Peyer's patch (tissue), 4 donors: Measurements from ENCODE around the gene PALLD. TPM values are rescaled to one million over a fixed set of nuclear protein-coding genes. Genes with fewer than 3 reads are reported as not detected.
"Not testable (repeated sequence)": the region's sequence is repeated elsewhere in the genome, so short reads cannot be mapped to it uniquely, and the experiment has no call there.

ENCODE experiments used
- DNase-seq, 3 donors: peaks; one replicate each; pipeline ENCODE4 v3.0.0-alpha.2; 2017 to 2019
- H3K27ac ChIP-seq, 4 donors: fragments of 200-600 bp; sonication (generic); one replicate each; pipeline ENCODE4 v1.5.1; 2016 to 2019
- H3K27me3 ChIP-seq, 2 donors: fragments of 200-600 bp; sonication (generic); one replicate each; pipeline ENCODE4 v1.5.1; 2019
- H3K36me3 ChIP-seq, 3 donors: fragments of 200-600 bp; sonication (generic); one replicate each; pipeline ENCODE4 v1.5.1; 2016 to 2019
- H3K4me1 ChIP-seq, 4 donors: fragments of 200-600 bp; sonication (generic); one replicate each; pipeline ENCODE4 v1.5.1; 2016 to 2019
- H3K4me3 ChIP-seq, 4 donors: fragments of 200-600 bp; sonication (generic); 1 replicate in 3 of 4; 2 replicates in 1 of 4; pipeline ENCODE4 v1.5.1; 2016 to 2019; ENCODE audit warnings: mild to moderate bottlenecking in 1 of 4
- H3K9me3 ChIP-seq, 4 donors: fragments of 200-600 bp; sonication (generic); one replicate each; pipeline ENCODE4 v1.5.1; 2016 to 2019; ENCODE audit warnings: mild to moderate bottlenecking in 1 of 4
- POLR2A ChIP-seq, 2 donors: fragments of 450-650 bp; IDR thresholded peaks; one replicate each; pipeline ENCODE4 v1.5.1; 2017; ENCODE audit warnings: antibody characterized with exemption in 2 of 2, mild to moderate bottlenecking in 2 of 2, moderate library complexity in 2 of 2
- total RNA-seq, 4 donors: library from RNA; depleted of rRNA; stranded (reverse); fragments of >200 nt; gene quantifications; one replicate each; pipeline ENCODE4 v1.1.0, GENCODE V29; 2016
- TF ChIP-seq, protein P1 (sequence below), 6 experiments: fragments of 450-650 bp in 4 of 6; fragments of 200-600 bp in 2 of 6; sonication (generic) in 1 of 6; IDR thresholded peaks; one replicate each; pipeline ENCODE4 v1.5.1; 2017 to 2019; ENCODE audit warnings: antibody characterized with exemption in 6 of 6, mild to moderate bottlenecking in 3 of 6, moderate library complexity in 1 of 6

PALLD gene
- total RNA-seq, 4 donors from 2014 or later = 68.0 to 175 (median 78.4) TPM

DNA sequence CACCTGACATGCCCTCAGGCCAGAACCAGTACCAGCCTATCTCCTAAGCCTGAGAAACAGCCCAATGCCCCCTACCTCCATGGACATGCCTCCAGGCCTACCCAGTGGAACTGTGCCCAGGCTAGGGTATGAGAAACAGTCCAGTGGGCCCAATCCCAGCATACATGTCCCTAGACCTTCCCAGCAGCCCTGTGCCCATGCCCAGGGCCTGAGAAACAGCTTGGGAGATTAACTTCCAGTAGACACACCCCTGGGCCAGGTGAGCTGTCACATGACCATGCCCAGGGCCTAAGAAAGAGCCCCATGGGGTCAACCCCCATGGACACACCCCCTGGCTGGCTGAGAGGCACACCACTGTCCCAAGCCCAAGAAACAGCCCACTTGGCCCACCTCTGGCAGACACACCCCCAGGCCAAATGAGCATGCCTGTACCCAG lies 434.4 kb downstream of the PALLD start:
- Histone ChIP-seq H3K36me3 (peaks cover 0 to 30% (median 0%) of the 10 kb centered on the region in 3 donors), H3K27ac (no peak overlapping the region), H3K4me1 (no peaks in the 10 kb centered on the region), H3K27me3 (no peaks in the 10 kb centered on the region), H3K9me3 (peaks cover 0 to 14% (median 3%) of the 10 kb centered on the region in 4 donors), H3K4me3 (no peak overlapping the region)
- DNase-seq = no peak
- TF ChIP-seq POLR2A (IDR thresholded peaks at IDR 0.05) = no peak
- TF ChIP-seq, protein P1, sequence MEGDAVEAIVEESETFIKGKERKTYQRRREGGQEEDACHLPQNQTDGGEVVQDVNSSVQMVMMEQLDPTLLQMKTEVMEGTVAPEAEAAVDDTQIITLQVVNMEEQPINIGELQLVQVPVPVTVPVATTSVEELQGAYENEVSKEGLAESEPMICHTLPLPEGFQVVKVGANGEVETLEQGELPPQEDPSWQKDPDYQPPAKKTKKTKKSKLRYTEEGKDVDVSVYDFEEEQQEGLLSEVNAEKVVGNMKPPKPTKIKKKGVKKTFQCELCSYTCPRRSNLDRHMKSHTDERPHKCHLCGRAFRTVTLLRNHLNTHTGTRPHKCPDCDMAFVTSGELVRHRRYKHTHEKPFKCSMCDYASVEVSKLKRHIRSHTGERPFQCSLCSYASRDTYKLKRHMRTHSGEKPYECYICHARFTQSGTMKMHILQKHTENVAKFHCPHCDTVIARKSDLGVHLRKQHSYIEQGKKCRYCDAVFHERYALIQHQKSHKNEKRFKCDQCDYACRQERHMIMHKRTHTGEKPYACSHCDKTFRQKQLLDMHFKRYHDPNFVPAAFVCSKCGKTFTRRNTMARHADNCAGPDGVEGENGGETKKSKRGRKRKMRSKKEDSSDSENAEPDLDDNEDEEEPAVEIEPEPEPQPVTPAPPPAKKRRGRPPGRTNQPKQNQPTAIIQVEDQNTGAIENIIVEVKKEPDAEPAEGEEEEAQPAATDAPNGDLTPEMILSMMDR (IDR thresholded peaks at IDR 0.05) = no peak

- DNase-seq = no peak
- Histone ChIP-seq H3K4me1 (no peaks in the 10 kb centered on the region), H3K4me3 (no peak overlapping the region), H3K27me3 (no peaks in the 10 kb centered on the region), H3K9me3 (peaks cover 0 to 14% (median 3%) of the 10 kb centered on the region in 4 donors), H3K27ac (no peak overlapping the region), H3K36me3 (peaks cover 0 to 21% (median 0%) of the 10 kb centered on the region in 3 donors)
- TF ChIP-seq POLR2A (IDR thresholded peaks at IDR 0.05) = no peak
- TF ChIP-seq, protein P1 (IDR thresholded peaks at IDR 0.05) = no peak
Measured at GRCh38 chr4:168932138-168932537, 435.3 kb downstream of the PALLD start.

DNA sequence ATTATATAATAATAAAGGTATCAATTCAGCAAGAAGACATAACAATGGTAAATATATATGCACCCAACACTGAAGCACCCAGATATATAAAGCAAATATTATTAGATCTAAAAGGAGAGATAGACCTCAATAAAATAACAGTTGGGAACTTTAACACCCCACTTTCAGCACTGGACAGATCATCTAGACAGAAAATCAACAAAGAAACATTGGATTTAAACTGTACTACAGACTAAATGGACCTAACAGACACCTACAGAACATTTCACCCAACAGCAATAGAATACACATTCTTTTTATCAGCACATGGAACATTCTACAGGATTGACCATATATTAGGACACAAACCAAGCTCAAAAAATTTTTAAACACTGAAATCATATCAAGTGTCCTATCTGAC lies 436.6 kb downstream of the PALLD start:
- Histone ChIP-seq H3K4me1 (no peaks in the 10 kb centered on the region), H3K27ac (no peak overlapping the region), H3K9me3 (peaks cover 0 to 14% (median 3%) of the 10 kb centered on the region in 4 donors), H3K27me3 (no peaks in the 10 kb centered on the region), H3K4me3 (no peak overlapping the region), H3K36me3 (peaks cover 0 to 8% (median 0%) of the 10 kb centered on the region in 3 donors)
- no peak for DNase-seq
- TF ChIP-seq, protein P1 (IDR thresholded peaks at IDR 0.05) = no peak
- TF ChIP-seq POLR2A (IDR thresholded peaks at IDR 0.05) = no peak

GRCh38 chr4:168937473-168937872 lies 440.6 kb downstream of the PALLD start:
- H3K27ac ChIP-seq, H3K36me3 ChIP-seq, H3K4me3 ChIP-seq, H3K27me3 ChIP-seq, DNase-seq, H3K4me1 ChIP-seq, H3K9me3 ChIP-seq: not testable (repeated sequence)

GRCh38 chr4:168942985-168943384 lies 446.1 kb downstream of the PALLD start:
- TF ChIP-seq, protein P1 (IDR thresholded peaks at IDR 0.05) = peak in 4 of 6 experiments; percentile 22 to 38 (median 28)
- TF ChIP-seq POLR2A (IDR thresholded peaks at IDR 0.05) = no peak
- H3K27me3 ChIP-seq = no peaks in the 10 kb centered on the region
- DNase-seq = no peak
- no peaks in the 10 kb centered on the region for H3K4me1 ChIP-seq
- H3K36me3 ChIP-seq = no peaks in the 10 kb centered on the region
- no peaks in the 10 kb centered on the region for H3K9me3 ChIP-seq
- H3K4me3 ChIP-seq = no peak overlapping the region
- H3K27ac ChIP-seq = no peak overlapping the region

DNA sequence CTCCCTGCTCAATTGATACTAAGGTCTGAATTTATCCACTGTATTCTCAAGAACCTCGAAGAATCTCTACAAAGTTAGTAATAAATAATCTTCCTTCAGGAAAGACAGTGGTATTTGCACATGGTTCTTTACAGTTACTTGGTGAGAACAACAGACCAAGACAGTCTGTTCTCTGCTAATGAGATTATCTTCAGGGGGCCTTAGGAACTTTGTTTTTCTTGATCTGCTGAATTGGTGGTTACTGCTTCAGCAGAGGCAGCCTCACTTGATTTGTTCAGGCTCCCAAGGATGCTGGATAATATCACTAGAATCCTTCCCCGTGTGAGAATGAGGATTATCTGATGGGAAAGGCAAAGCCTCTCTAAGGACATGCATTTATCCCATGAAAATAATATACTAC lies 448.4 kb downstream of the PALLD start:
- Histone ChIP-seq H3K27ac (no peak overlapping the region), H3K4me1 (no peaks in the 10 kb centered on the region), H3K9me3 (no peaks in the 10 kb centered on the region), H3K4me3 (no peak overlapping the region), H3K27me3 (no peaks in the 10 kb centered on the region), H3K36me3 (no peaks in the 10 kb centered on the region)
- no peak for DNase-seq
- TF ChIP-seq, protein P1 (IDR thresholded peaks at IDR 0.05) = no peak
- TF ChIP-seq POLR2A (IDR thresholded peaks at IDR 0.05) = no peak

DNA sequence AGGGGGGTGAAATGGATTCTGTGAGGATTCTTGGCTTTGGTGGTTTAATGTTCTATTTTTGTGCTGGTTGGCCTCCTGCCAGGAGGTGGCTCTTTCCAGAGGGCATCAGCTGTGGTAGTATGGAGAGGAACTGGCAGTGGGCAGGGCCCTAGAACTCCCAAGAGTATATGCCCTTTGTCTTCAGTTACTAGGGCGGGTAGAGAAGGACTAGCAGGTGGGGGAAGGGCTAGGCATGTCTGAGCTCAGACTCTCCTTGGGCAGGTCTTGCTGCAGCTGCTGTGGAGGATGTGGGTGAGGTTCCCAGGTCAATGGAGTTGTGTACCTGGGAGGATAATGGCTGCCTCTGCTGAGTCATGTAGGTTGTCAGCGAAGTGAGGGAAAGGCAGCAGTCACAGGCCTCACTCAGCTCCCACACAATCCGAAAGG lies 456.0 kb downstream of the PALLD start:
- peak in 2 of 3 donors; percentile 55 to 56 for DNase-seq

More for the DNA sequence above, 456.0 kb downstream of the PALLD start:
- not testable (repeated sequence) for H3K9me3 ChIP-seq, H3K27me3 ChIP-seq, H3K4me3 ChIP-seq, H3K27ac ChIP-seq, H3K4me1 ChIP-seq, H3K36me3 ChIP-seq
